Heart right ventricle (tissue), 16 donors: ENCODE measurements around the gene GALNT18. TPM values are rescaled to one million over a fixed set of nuclear protein-coding genes. Genes with fewer than 3 reads are reported as not detected.

ENCODE experiments used
- ATAC-seq, 8 donors: fragments of 200-7000 bp; cut with Tn5 transposase; one replicate each; pipeline ENCODE4 v1.9.1; 2020; ENCODE audit warnings: mild to moderate bottlenecking in 8 of 8, moderate library complexity in 8 of 8, moderate number of reproducible peaks in 1 of 8
- DNase-seq, 2 donors: peaks; one replicate each; pipeline ENCODE4 v3.0.0-alpha.2; 2020
- H3K27ac ChIP-seq, 10 donors: fragments of 200-600 bp; sonication (generic) in 2 of 10; one replicate each; pipeline versions ENCODE4 v1.5.0 to v1.8.0; 2020 to 2022; ENCODE audit warnings: mild to moderate bottlenecking in 3 of 10
- H3K27me3 ChIP-seq, 7 donors: fragments of 200-600 bp; one replicate each; pipeline ENCODE4 v1.8.0; 2021 to 2022; ENCODE audit warnings: mild to moderate bottlenecking in 2 of 7
- H3K36me3 ChIP-seq, 9 donors: fragments of 200-600 bp; sonication (generic) in 1 of 9; one replicate each; pipeline versions ENCODE4 v1.5.0 to v1.8.0; 2020 to 2022; ENCODE audit warnings: mild to moderate bottlenecking in 2 of 9
- H3K4me1 ChIP-seq, 9 donors: fragments of 200-600 bp; sonication (generic) in 1 of 9; one replicate each; pipeline versions ENCODE4 v1.5.0 to v1.8.0; 2020 to 2022; ENCODE audit warnings: mild to moderate bottlenecking in 4 of 9
- H3K4me3 ChIP-seq, 10 donors: fragments of 200-600 bp; sonication (generic) in 2 of 10; one replicate each; pipeline versions ENCODE4 v1.5.0 to v1.8.0; 2020 to 2022; ENCODE audit warnings: mild to moderate bottlenecking in 7 of 10, moderate library complexity in 2 of 10
- H3K9me3 ChIP-seq, 11 donors: fragments of 200-600 bp in 10 of 11; sonication (generic) in 2 of 11; one replicate each; pipeline versions ENCODE4 v1.5.0 to v1.8.0; 2013 to 2022; ENCODE audit warnings: mild to moderate bottlenecking in 2 of 11, control low read depth in 1 of 11, moderate library complexity in 1 of 11
- CTCF ChIP-seq, 9 donors: fragments of 200-600 bp; sonication (generic) in 2 of 9; IDR thresholded peaks; one replicate each; pipeline versions ENCODE4 v1.5.0 to v1.8.0; 2021 to 2022; ENCODE audit warnings: antibody characterized with exemption in 9 of 9, mild to moderate bottlenecking in 5 of 9, moderate library complexity in 1 of 9
- WGBS, 2 donors: extraction: QIAGEN DNeasy Blood & Tissue Kit; methylation state at CpG; one replicate each; pipeline ENCODE4 v1.1.7; 2013; ENCODE audit warnings: inconsistent platforms in 1 of 2; 5-methylcytosine and 5-hydroxymethylcytosine counted together
- intact Hi-C, 10 donors: fragments of 100-400 bp; cut with DNase I; formaldehyde crosslinking; loops; one replicate each; pipeline versions ENCODE4 v1.11.1 to v1.14.2; 2022
- polyA plus RNA-seq, 2 donors: library from polyadenylated mRNA; stranded (reverse); fragments of 200-250 nt; gene quantifications; one replicate each; pipeline ENCODE4 v1.2.3, GENCODE V29; 2013
- total RNA-seq, 10 donors: library from RNA; stranded (reverse); fragmentation: NEBNext Ultra II Directional in 3 of 10; extraction: Animal tissue kit (Norgen Biotek cat#: 25700) in 3 of 10; gene quantifications; one replicate each; pipeline versions ENCODE4 v1.2.1 to v1.2.4, GENCODE V29; 2021 to 2023
- donor health status: Arrhythmogenic right ventricular cardiomyopathy.
- donor health status: ischemic (EF 13 %, LVEDD 7.1; RV severe dilation, severe dysfunction).
- donor health status: healthy with polysubstance abuse.
- donor health status: DM: no; HTN: yes; CAD: no.
- donor health status: DM: no; HTN: no; CAD: no.
- donor health status: ischemic (EF 25% LVEDD 6.9; RV normal size, moderate dysfunction).
- donor health status: ischemic (EF 25% LVEDD 5.7; RV mildly dilated, moderate dysfunction).
- donor health status: healthy.
- donor health status: DM: yes; HTN: yes; CAD: no.
- donor health status: Ischemic cardiomyopathy.
- donor health status: ischemic (EF 35%, LVEDD 5.7; RV mildly dilated, moderate dysfunction).
- donor health status: nonischemic (EF 11% LVEDD 7.7; RV severe dilation, severe dysfunction).
- donor health status: DM: yes; HTN: yes; CAD: no.
- donor health status: PGD.
- donor health status: ischemic (EF 29% LVEDD 5.4; RV normal size, mild dysfunction).
- donor health status: nonischemic (EF 23%, LVEDD 6.1; RV moderate dilation, normal function).

GALNT18 gene
- total and polyA plus RNA-seq, 12 donors, result 7.0 to 29.0 (median 15.6) TPM

- Histone ChIP-seq H3K36me3 (no peaks in the 10 kb centered on the region), H3K4me3 (no peak overlapping the region), H3K9me3 (no peaks in the 10 kb centered on the region), H3K27me3 (peaks cover 0 to 11% (median 0%) of the 10 kb centered on the region in 7 donors), H3K4me1 (peaks cover 9 to 80% (median 45%) of the 10 kb centered on the region in 9 donors), H3K27ac (peak overlapping the region in 9 of 10 donors; percentile 28 to 86 (median 59))
- WGBS, 2 donors, result 19 to 29% methylated on average over 9 of the region's 9 CpGs
- TF ChIP-seq CTCF (IDR thresholded peaks at IDR 0.05), result peak in 6 of 9 donors; percentile 15 to 57 (median 30)
- DNase-seq (peak in 1 of 2 donors; percentile 71), ATAC-seq (peak; percentile 30 to 86 (median 76))
- intact Hi-C loops, result loop anchor here in 8 of 10 donors (5.0 to 10.0 kb wide), 5 partner anchors 128 to 378 kb away; partner anchors contain the start of gene GALNT18 (in 2 of the 8)
These were observed 214.6 kb downstream of the GALNT18 start for GRCh38 chr11:11407065-11407762.

- H3K9me3 ChIP-seq, result no peaks in the 10 kb centered on the region
- intact Hi-C loops, result loop anchor here in 8 of 10 donors (5.0 to 10.0 kb wide), 5 partner anchors 128 to 378 kb away; partner anchors contain the start of gene GALNT18 (in 2 of the 8)
- ATAC-seq (peak in 3 of 8 donors; percentile 16 to 29 (median 17)), DNase-seq (no peak)
- H3K36me3 ChIP-seq, result no peaks in the 10 kb centered on the region
- peaks cover 9 to 80% (median 45%) of the 10 kb centered on the region in 9 donors for H3K4me1 ChIP-seq
- no peak overlapping the region for H3K4me3 ChIP-seq
- H3K27me3 ChIP-seq, result peaks cover 0 to 11% (median 0%) of the 10 kb centered on the region in 7 donors
- H3K27ac ChIP-seq, result peak overlapping the region in 8 of 10 donors; percentile 32 to 86 (median 61)
- TF ChIP-seq CTCF (IDR thresholded peaks at IDR 0.05), result no peak
- WGBS, 2 donors, result 68 to 74% methylated on average over 3 of the region's 3 CpGs
These were observed 215.2 kb downstream of the GALNT18 start for GRCh38 chr11:11406652-11407051.

- Histone ChIP-seq H3K4me3 (no peak overlapping the region), H3K9me3 (no peaks in the 10 kb centered on the region), H3K27ac (peak overlapping the region in 2 of 10 donors; percentile 23 to 24), H3K36me3 (no peaks in the 10 kb centered on the region), H3K4me1 (peaks cover 5 to 62% (median 33%) of the 10 kb centered on the region in 9 donors), H3K27me3 (peaks cover 0 to 5% (median 0%) of the 10 kb centered on the region in 7 donors)
- DNase-seq, result peak in 1 of 2 donors; percentile 52
- WGBS, 2 donors, result 47 to 58% methylated on average over 20 of the region's 20 CpGs
- intact Hi-C loops, result loop anchor here in 6 of 10 donors (10.0 kb wide), 3 partner anchors 131 to 381 kb away; no protein-coding TSS in a partner anchor
- no peak for TF ChIP-seq CTCF (IDR thresholded peaks at IDR 0.05)
- peak in 5 of 8 donors; percentile 3 to 67 (median 49) for ATAC-seq
These were observed 217.8 kb downstream of the GALNT18 start for GRCh38 chr11:11403763-11404725.
